HG02884 (cell line): Measurements from ENCODE around the gene ENPEP.
"Not testable (repeated sequence)": the region's sequence is repeated elsewhere in the genome, so short reads cannot be mapped to it uniquely, and the experiment has no call there.

Source experiments
- ATAC-seq: cut with Tn5 transposase; IDR thresholded peaks from one replicate; pipeline ENCODE4 v1.9.1; 2021; ENCODE audit warnings: mild to moderate bottlenecking, moderate library complexity; ENCODE audit not compliant: unreplicated experiment

ENPEP gene

GRCh38 chr4:110516106-110516922 lies 40.4 kb downstream of the ENPEP start:
- peak; percentile 90 for ATAC-seq

GRCh38 chr4:110518889-110519490 lies 43.0 kb downstream of the ENPEP start:
- no peak for ATAC-seq

GRCh38 chr4:110520886-110521285 lies 44.9 kb downstream of the ENPEP start:
- no peak for ATAC-seq

- no peak for ATAC-seq
Observed at GRCh38 chr4:110526589-110526988, 50.6 kb downstream of the ENPEP start.

- no peak for ATAC-seq
Observed at GRCh38 chr4:110527156-110527555, 51.2 kb downstream of the ENPEP start.

GRCh38 chr4:110532901-110533589 lies 57.1 kb downstream of the ENPEP start:
- no peak for ATAC-seq

GRCh38 chr4:110533590-110533910 lies 57.6 kb downstream of the ENPEP start:
- ATAC-seq = no peak

GRCh38 chr4:110533940-110534339 lies 58.0 kb downstream of the ENPEP start:
- no peak for ATAC-seq

GRCh38 chr4:110540581-110540980 lies 64.6 kb downstream of the ENPEP start:
- no peak for ATAC-seq

GRCh38 chr4:110540982-110541451 lies 65.1 kb downstream of the ENPEP start:
- no peak for ATAC-seq

- ATAC-seq = no peak
Observed at GRCh38 chr4:110543577-110543976, 67.6 kb downstream of the ENPEP start.

- no peak for ATAC-seq
Observed at GRCh38 chr4:110544594-110544993, 68.6 kb downstream of the ENPEP start.

GRCh38 chr4:110550260-110550659 lies 74.3 kb downstream of the ENPEP start:
- no peak for ATAC-seq

GRCh38 chr4:110553197-110553596 lies 77.2 kb downstream of the ENPEP start:
- no peak for ATAC-seq

- ATAC-seq = no peak
Observed at GRCh38 chr4:110567214-110567613, 91.3 kb downstream of the ENPEP start.

GRCh38 chr4:110576696-110577095 lies 100.7 kb downstream of the ENPEP start:
- ATAC-seq = not testable (repeated sequence)

- no peak for ATAC-seq
Observed at GRCh38 chr4:110586131-110586850, 110.3 kb downstream of the ENPEP start.

- no peak for ATAC-seq
Observed at GRCh38 chr4:110587666-110588285, 111.8 kb downstream of the ENPEP start.

- ATAC-seq = no peak
Observed at GRCh38 chr4:110589297-110589696, 113.3 kb downstream of the ENPEP start.

- no peak for ATAC-seq
Observed at GRCh38 chr4:110595583-110595982, 119.6 kb downstream of the ENPEP start.

- no peak for ATAC-seq
Observed at GRCh38 chr4:110596431-110596830, 120.5 kb downstream of the ENPEP start.
